NB4 (cell line): ENCODE measurements around the gene ADCY5.

Experiments
- DNase-seq: peaks from one replicate; pipeline ENCODE4 v3.0.0; 2010; ENCODE audit warnings: low read depth
- H3K4me3 ChIP-seq: one replicate; pipeline ENCODE4 v1.5.1; 2011; ENCODE audit warnings: mild to moderate bottlenecking, low read depth, low read length, moderate library complexity
- MAX ChIP-seq: IDR thresholded peaks from 2 replicates; pipeline ENCODE4 v1.6.1; 2011; ENCODE audit warnings: low read depth, low read length
- MYC ChIP-seq: IDR thresholded peaks from 2 replicates; pipeline ENCODE4 v1.6.1; 2011; ENCODE audit warnings: low read depth, low read length
- POLR2A ChIP-seq: IDR thresholded peaks from 2 replicates; pipeline ENCODE4 v1.6.1; 2011; ENCODE audit warnings: mild to moderate bottlenecking; ENCODE audit not compliant: insufficient read length; ENCODE audit errors: extremely low read depth
- TF ChIP-seq, protein P1 (sequence below): IDR thresholded peaks from one replicate; pipeline ENCODE4 v1.5.1; 2012; ENCODE audit warnings: low read depth, low read length

The ADCY5 gene

GRCh38 chr3:123348471-123349200, 100.3 kb downstream of the ADCY5 start:
- no peak for TF ChIP-seq MYC
- TF ChIP-seq, protein P1, sequence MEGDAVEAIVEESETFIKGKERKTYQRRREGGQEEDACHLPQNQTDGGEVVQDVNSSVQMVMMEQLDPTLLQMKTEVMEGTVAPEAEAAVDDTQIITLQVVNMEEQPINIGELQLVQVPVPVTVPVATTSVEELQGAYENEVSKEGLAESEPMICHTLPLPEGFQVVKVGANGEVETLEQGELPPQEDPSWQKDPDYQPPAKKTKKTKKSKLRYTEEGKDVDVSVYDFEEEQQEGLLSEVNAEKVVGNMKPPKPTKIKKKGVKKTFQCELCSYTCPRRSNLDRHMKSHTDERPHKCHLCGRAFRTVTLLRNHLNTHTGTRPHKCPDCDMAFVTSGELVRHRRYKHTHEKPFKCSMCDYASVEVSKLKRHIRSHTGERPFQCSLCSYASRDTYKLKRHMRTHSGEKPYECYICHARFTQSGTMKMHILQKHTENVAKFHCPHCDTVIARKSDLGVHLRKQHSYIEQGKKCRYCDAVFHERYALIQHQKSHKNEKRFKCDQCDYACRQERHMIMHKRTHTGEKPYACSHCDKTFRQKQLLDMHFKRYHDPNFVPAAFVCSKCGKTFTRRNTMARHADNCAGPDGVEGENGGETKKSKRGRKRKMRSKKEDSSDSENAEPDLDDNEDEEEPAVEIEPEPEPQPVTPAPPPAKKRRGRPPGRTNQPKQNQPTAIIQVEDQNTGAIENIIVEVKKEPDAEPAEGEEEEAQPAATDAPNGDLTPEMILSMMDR = no peak
- TF ChIP-seq POLR2A = no peak
- no peak for TF ChIP-seq MAX
- no peak for DNase-seq
- H3K4me3 ChIP-seq = no peak overlapping the region

- no peak overlapping the region for H3K4me3 ChIP-seq
- DNase-seq = no peak
- no peak for TF ChIP-seq MYC
Observed at GRCh38 chr3:123347691-123348264, 101.1 kb downstream of the ADCY5 start.

- no peak for TF ChIP-seq MAX
- TF ChIP-seq, protein P1 = no peak
- TF ChIP-seq POLR2A = no peak
- TF ChIP-seq MYC = no peak
- no peak overlapping the region for H3K4me3 ChIP-seq
- DNase-seq = no peak
Observed at GRCh38 chr3:123347205-123347604, 101.7 kb downstream of the ADCY5 start.

GRCh38 chr3:123346021-123346420, 102.9 kb downstream of the ADCY5 start:
- DNase-seq = no peak
- H3K4me3 ChIP-seq = no peak overlapping the region
- TF ChIP-seq, protein P1 = no peak
- TF ChIP-seq POLR2A (no peak), MAX (no peak), MYC (no peak)

DNA sequence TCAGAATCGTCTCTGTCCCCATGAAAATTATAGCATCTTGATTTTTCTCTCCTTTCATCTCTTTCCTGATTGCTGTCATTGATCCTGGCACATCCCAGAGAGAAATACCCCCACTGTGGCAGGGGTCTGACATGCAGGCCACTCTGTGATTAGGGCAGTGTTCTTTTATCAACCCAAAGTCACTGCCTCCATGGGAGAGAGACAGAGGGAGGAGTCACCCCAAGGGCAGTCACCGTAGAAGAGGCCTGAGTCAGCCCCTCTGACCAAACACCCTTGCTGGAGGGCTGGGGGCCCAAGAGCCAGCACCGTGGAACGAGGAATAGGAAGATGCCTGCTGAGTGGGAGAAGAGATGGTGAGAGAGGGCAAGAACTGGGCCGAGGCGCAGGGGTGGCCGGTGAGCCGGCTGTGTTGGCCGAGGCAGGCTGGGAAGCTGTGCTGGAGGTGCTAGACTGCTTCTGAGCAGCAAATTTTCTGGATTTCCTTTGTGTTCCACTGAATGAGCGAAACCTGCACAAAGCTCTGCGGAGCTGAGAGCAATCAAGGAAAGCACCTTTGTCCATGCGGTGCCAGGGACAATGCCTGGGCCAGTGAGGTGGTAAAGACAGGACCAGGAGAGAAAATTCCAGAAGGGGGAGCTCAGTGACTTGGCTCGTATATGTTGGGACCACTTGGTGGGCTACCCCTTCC, 103.8 kb downstream of the ADCY5 start:
- DNase-seq = no peak
- TF ChIP-seq MAX (no peak), POLR2A (no peak), MYC (no peak)
- TF ChIP-seq, protein P1 = no peak
- H3K4me3 ChIP-seq = no peak overlapping the region
